ENCODE measurements around the gene NFKBIE.

The NFKBIE gene

GRCh38 chr6:44272999-44273566, 7.7 kb upstream of the NFKBIE start:
- no peak for DNase-seq (ENCODE audit: low read depth)

- no peak for DNase-seq (ENCODE audit: low read depth)
These were observed 7.2 kb upstream of the NFKBIE start for GRCh38 chr6:44272529-44272928.

GRCh38 chr6:44271914-44272313, 6.6 kb upstream of the NFKBIE start:
- no peak for DNase-seq (ENCODE audit: low read depth)

GRCh38 chr6:44271406-44271723, 6.0 kb upstream of the NFKBIE start:
- DNase-seq (ENCODE audit: low read depth) = no peak

- no peak for DNase-seq (ENCODE audit: low read depth)
These were observed 5.4 kb upstream of the NFKBIE start for GRCh38 chr6:44270526-44271405.

- DNase-seq (ENCODE audit: low read depth) = no peak
These were observed 4.7 kb upstream of the NFKBIE start, which contains the start of gene TMEM151B for GRCh38 chr6:44269921-44270525. Gene TMEM151B, plus strand, starts transcription at chr6:44270450. Its CDS starts 293 bp downstream, at chr6:44270743.

- DNase-seq (ENCODE audit: low read depth) = no peak
These were observed 4.0 kb upstream of the NFKBIE start for GRCh38 chr6:44269178-44269920.

- no peak for DNase-seq (ENCODE audit: low read depth)
These were observed 2.8 kb upstream of the NFKBIE start for GRCh38 chr6:44268095-44268628.

GRCh38 chr6:44267252-44267651, 1.9 kb upstream of the NFKBIE start:
- DNase-seq (ENCODE audit: low read depth) = no peak

- no peak for DNase-seq (ENCODE audit: low read depth)
These were observed 996 bp upstream of the NFKBIE start for GRCh38 chr6:44266347-44266746.

- DNase-seq (ENCODE audit: low read depth) = no peak
These were observed 427 bp upstream of the NFKBIE start for GRCh38 chr6:44265722-44266233.

GRCh38 chr6:44264154-44265006, 971 bp downstream of the NFKBIE start:
- DNase-seq (ENCODE audit: low read depth) = no peak

- DNase-seq (ENCODE audit: low read depth) = no peak
These were observed 1.8 kb downstream of the NFKBIE start for GRCh38 chr6:44263354-44264100.

GRCh38 chr6:44262467-44263353, 2.6 kb downstream of the NFKBIE start:
- DNase-seq (ENCODE audit: low read depth) = no peak

GRCh38 chr6:44261581-44261980, 3.8 kb downstream of the NFKBIE start:
- DNase-seq (ENCODE audit: low read depth) = no peak

GRCh38 chr6:44260451-44261297, 4.7 kb downstream of the NFKBIE start:
- no peak for DNase-seq (ENCODE audit: low read depth)

GRCh38 chr6:44260011-44260410, 5.3 kb downstream of the NFKBIE start:
- DNase-seq (ENCODE audit: low read depth) = no peak

- DNase-seq (ENCODE audit: low read depth) = no peak
These were observed 6.4 kb downstream of the NFKBIE start for GRCh38 chr6:44258921-44259320.

Data from fibroblast of gingiva (primary cell).